GM23338 (cell line): ENCODE data around the gene PAM. TPM values are rescaled to one million over a fixed set of nuclear protein-coding genes. Genes with fewer than 3 reads are reported as not detected.

Experiments used
- ATAC-seq: fragments of 200-7000 bp; cut with Tn5 transposase; 3 replicates; pipeline ENCODE4 v1.9.1; 2020
- DNase-seq: peaks from one replicate; pipeline ENCODE4 v3.0.0-alpha.2; 2015; ENCODE audit warnings: low spot score
- H2AFZ ChIP-seq: fragments of 200-600 bp; sonication (generic); 2 replicates; pipeline ENCODE4 v1.8.0; 2016; ENCODE audit warnings: antibody characterized with exemption, mild to moderate bottlenecking, moderate library complexity
- H3F3A ChIP-seq: fragments of 200-600 bp; sonication (generic); replicated peaks from 2 replicates; pipeline ENCODE4 v1.8.0; 2017; ENCODE audit warnings: antibody characterized with exemption, mixed run types, low read depth
- H3K27ac ChIP-seq: fragments of 200-600 bp; sonication (generic); 2 replicates; pipeline ENCODE4 v1.6.1; 2016; ENCODE audit warnings: low read depth
- H3K27me3 ChIP-seq: fragments of 200-600 bp; sonication (generic); 2 replicates; pipeline ENCODE4 v1.8.0; 2016; ENCODE audit warnings: mild to moderate bottlenecking, mixed run types, moderate library complexity; ENCODE audit not compliant: insufficient read depth
- H3K36me3 ChIP-seq: fragments of 200-600 bp; sonication (generic); 2 replicates; pipeline ENCODE4 v1.8.0; 2016; ENCODE audit warnings: mild to moderate bottlenecking; ENCODE audit not compliant: insufficient read depth
- H3K4me1 ChIP-seq: fragments of 200-600 bp; sonication (generic); 2 replicates; pipeline ENCODE4 v1.8.0; 2016; ENCODE audit warnings: mild to moderate bottlenecking, moderate library complexity; ENCODE audit not compliant: insufficient read depth
- H3K4me2 ChIP-seq: fragments of 200-600 bp; sonication (generic); 2 replicates; pipeline ENCODE4 v1.7.1; 2017; ENCODE audit warnings: mixed run types
- H3K4me3 ChIP-seq: fragments of 200-600 bp; sonication (generic); 2 replicates; pipeline ENCODE4 v1.6.1; 2016; ENCODE audit warnings: mixed run types
- H3K79me2 ChIP-seq: fragments of 200-600 bp; sonication (generic); replicated peaks from 2 replicates; pipeline ENCODE4 v1.8.0; 2017; ENCODE audit warnings: mild to moderate bottlenecking; ENCODE audit not compliant: insufficient read depth
- H3K9me2 ChIP-seq: fragments of 200-600 bp; sonication (generic); 2 replicates; pipeline ENCODE4 v1.8.0; 2017; ENCODE audit not compliant: insufficient read depth
- H4K20me1 ChIP-seq: fragments of 200-600 bp; sonication (generic); replicated peaks from 2 replicates; pipeline ENCODE4 v1.8.0; 2017; ENCODE audit warnings: mild to moderate bottlenecking; ENCODE audit not compliant: insufficient read depth
- H3K27ac Mint-ChIP-seq: 2 replicates; pipeline ENCODE4 v1.8.0; 2020; ENCODE audit warnings: inconsistent platforms, mild to moderate bottlenecking, moderate library complexity, mixed read lengths
- H3K27me3 Mint-ChIP-seq: 3 replicates; pipeline ENCODE4 v1.8.0; 2022; ENCODE audit warnings: low read depth, mild to moderate bottlenecking, moderate library complexity, mixed read lengths, inconsistent platforms; ENCODE audit not compliant: insufficient read depth, poor library complexity
- H3K36me3 Mint-ChIP-seq: 3 replicates; pipeline ENCODE4 v1.8.0; 2021; ENCODE audit warnings: low read depth, mild to moderate bottlenecking, inconsistent platforms, moderate library complexity, mixed read lengths
- H3K4me1 Mint-ChIP-seq: 3 replicates; pipeline ENCODE4 v1.8.0; 2020; ENCODE audit warnings: mild to moderate bottlenecking, inconsistent platforms, mixed read lengths
- H3K4me3 Mint-ChIP-seq: 3 replicates; pipeline ENCODE4 v1.8.0; 2021; ENCODE audit warnings: moderate library complexity, mild to moderate bottlenecking, inconsistent platforms, mixed read lengths
- H3K9me3 Mint-ChIP-seq: 3 replicates; pipeline ENCODE4 v1.8.0; 2020; ENCODE audit warnings: moderate library complexity, mild to moderate bottlenecking, inconsistent platforms, mixed read lengths
- CREB1 ChIP-seq: fragments of 250-450 bp; sonication (Bioruptor Pico); IDR thresholded peaks from 2 replicates; pipeline ENCODE4 v1.5.0; 2020; ENCODE audit warnings: low read depth, mild to moderate bottlenecking, moderate library complexity
- CTCF ChIP-seq, 2 experiments: fragments of 200-600 bp in 1 of 2; sonication (generic) in 1 of 2; conservative IDR thresholded peaks; 2 replicates each; pipeline versions ENCODE4 v1.5.1 to v1.6.1; 2016 to 2017; ENCODE audit warnings: antibody characterized with exemption in 2 of 2, low read depth in 2 of 2, mild to moderate bottlenecking in 2 of 2, moderate library complexity in 1 of 2
- ETS1 ChIP-seq: IDR thresholded peaks from 2 replicates; pipeline ENCODE4 v1.6.1; 2016; ENCODE audit warnings: antibody characterized with exemption
- EZH2 ChIP-seq: fragments of 200-600 bp; sonication (generic); IDR thresholded peaks from one replicate; pipeline ENCODE4 v1.8.0; 2017; ENCODE audit warnings: antibody characterized with exemption, mild to moderate bottlenecking, low read depth; ENCODE audit not compliant: unreplicated experiment
- EZH2phosphoT487 ChIP-seq: fragments of 200-600 bp; sonication (generic); IDR thresholded peaks from one replicate; pipeline ENCODE4 v1.8.1; 2018; ENCODE audit warnings: antibody characterized with exemption; ENCODE audit not compliant: unreplicated experiment
- JUNB ChIP-seq: IDR thresholded peaks from one replicate; pipeline ENCODE4 v1.6.1; 2016; ENCODE audit warnings: antibody characterized with exemption; ENCODE audit not compliant: unreplicated experiment
- NANOG ChIP-seq: IDR thresholded peaks from 2 replicates; pipeline ENCODE4 v1.6.1; 2016; ENCODE audit warnings: antibody characterized with exemption, borderline replicate concordance
- POLR2AphosphoS5 ChIP-seq: IDR thresholded peaks from 2 replicates; pipeline ENCODE4 v1.6.1; 2016; ENCODE audit warnings: antibody characterized with exemption, low read depth
- REST ChIP-seq: IDR thresholded peaks from one replicate; pipeline ENCODE4 v1.6.1; 2018; ENCODE audit warnings: antibody characterized with exemption; ENCODE audit not compliant: unreplicated experiment
- STAT1 ChIP-seq: IDR thresholded peaks from one replicate; pipeline ENCODE4 v1.6.1; 2016; ENCODE audit warnings: antibody characterized with exemption; ENCODE audit not compliant: unreplicated experiment
- ZNF114 ChIP-seq: fragments of 250-450 bp; sonication (Bioruptor Pico); IDR thresholded peaks from 2 replicates; pipeline ENCODE4 v1.5.0; 2020; ENCODE audit warnings: mild to moderate bottlenecking, moderate library complexity
- ZNF331 ChIP-seq: fragments of 250-450 bp; sonication (Bioruptor Pico); IDR thresholded peaks from 2 replicates; pipeline ENCODE4 v1.5.0; 2020; ENCODE audit warnings: low read depth, mild to moderate bottlenecking, moderate library complexity
- polyA plus RNA-seq: library from polyadenylated mRNA; unstranded; fragments of >200 nt; fragmentation: Nextera tagmentation; extraction: Ambion mirVana; gene quantifications from 2 replicates; pipeline ENCODE4 v1.2.1, GENCODE V29; 2016
- total RNA-seq: library from RNA; depleted of rRNA; stranded (reverse); fragments of >200 nt; shearing (Covaris generic); gene quantifications from 2 replicates; pipeline ENCODE4 v1.2.3, GENCODE V29; 2014
- TF ChIP-seq, protein P1 (sequence below): fragments of 250-450 bp; sonication (Bioruptor Pico); IDR thresholded peaks from 2 replicates; pipeline ENCODE4 v1.5.0; 2020; ENCODE audit warnings: mild to moderate bottlenecking, moderate library complexity

The PAM gene
- total and polyA plus RNA-seq, 2 experiments from 2014 or later: 33.9 to 79.4 TPM

DNA sequence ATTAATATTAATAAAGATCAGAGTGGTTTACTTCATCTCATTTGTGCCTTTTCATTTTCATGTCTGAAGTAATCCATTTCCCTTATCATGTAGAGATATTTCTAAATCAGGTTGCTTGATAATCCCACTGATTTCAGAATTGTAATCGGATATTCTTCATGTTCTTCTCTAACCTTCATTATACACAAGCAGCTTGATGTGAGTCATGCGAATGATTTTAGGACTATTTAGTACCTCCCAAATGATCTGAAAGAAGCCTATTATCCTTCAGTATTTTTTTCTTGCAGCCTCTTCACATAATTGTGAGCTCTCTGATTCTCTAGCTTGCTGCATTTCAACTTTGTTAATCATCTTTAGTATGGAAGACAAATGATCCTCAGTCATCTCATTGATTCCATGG lies 182.8 kb downstream of the PAM start (continued):
- no peak for TF ChIP-seq ZNF114 (CRISPR knock-in tag)
- no peak for TF ChIP-seq CREB1 (CRISPR knock-in tag)
- TF ChIP-seq STAT1: no peak

DNA sequence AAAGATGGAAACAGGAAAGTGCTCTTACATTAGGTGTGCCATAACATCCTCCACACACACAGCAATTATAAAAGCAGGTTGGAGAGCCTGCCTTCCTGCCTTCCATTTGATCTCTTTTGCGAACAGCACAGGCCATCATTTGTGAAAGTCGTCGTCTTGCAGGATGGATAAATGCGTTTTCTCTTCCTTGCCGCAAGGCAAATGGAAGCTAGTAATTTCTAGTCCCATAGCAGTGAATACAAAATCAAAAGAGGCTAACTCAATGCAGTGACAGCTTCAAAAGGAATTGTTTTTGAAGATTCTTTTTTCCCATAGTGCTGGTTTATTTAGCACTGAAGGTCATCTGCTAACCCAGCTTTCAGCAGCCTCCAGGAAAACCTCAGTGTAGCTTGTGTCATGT lies 186.0 kb downstream of the PAM start:
- H3K36me3 ChIP-seq: no peaks in the 10 kb centered on the region
- H3K27ac ChIP-seq: no peak overlapping the region
- Mint-ChIP-seq H3K4me1 (peaks cover 5% of the 10 kb centered on the region; the same call in 2 of the 3 replicates), H3K4me3 (no peak overlapping the region), H3K36me3 (no peaks in the 10 kb centered on the region), H3K27me3 (no peaks in the 10 kb centered on the region), H3K9me3 (no peaks in the 10 kb centered on the region), H3K27ac (no peak overlapping the region; the same call in 1 of the 2 replicates)
- no peaks in the 10 kb centered on the region for H3K79me2 ChIP-seq
- no peak for TF ChIP-seq ETS1
- TF ChIP-seq POLR2AphosphoS5: no peak
- no peak for TF ChIP-seq CTCF (conservative IDR thresholded peaks at IDR 0.05; ENCODE audit: low read depth in 2 of 2)
- TF ChIP-seq REST: no peak
- no peak for TF ChIP-seq ZNF331 (CRISPR knock-in tag)
- TF ChIP-seq STAT1: no peak
- TF ChIP-seq, protein P1, sequence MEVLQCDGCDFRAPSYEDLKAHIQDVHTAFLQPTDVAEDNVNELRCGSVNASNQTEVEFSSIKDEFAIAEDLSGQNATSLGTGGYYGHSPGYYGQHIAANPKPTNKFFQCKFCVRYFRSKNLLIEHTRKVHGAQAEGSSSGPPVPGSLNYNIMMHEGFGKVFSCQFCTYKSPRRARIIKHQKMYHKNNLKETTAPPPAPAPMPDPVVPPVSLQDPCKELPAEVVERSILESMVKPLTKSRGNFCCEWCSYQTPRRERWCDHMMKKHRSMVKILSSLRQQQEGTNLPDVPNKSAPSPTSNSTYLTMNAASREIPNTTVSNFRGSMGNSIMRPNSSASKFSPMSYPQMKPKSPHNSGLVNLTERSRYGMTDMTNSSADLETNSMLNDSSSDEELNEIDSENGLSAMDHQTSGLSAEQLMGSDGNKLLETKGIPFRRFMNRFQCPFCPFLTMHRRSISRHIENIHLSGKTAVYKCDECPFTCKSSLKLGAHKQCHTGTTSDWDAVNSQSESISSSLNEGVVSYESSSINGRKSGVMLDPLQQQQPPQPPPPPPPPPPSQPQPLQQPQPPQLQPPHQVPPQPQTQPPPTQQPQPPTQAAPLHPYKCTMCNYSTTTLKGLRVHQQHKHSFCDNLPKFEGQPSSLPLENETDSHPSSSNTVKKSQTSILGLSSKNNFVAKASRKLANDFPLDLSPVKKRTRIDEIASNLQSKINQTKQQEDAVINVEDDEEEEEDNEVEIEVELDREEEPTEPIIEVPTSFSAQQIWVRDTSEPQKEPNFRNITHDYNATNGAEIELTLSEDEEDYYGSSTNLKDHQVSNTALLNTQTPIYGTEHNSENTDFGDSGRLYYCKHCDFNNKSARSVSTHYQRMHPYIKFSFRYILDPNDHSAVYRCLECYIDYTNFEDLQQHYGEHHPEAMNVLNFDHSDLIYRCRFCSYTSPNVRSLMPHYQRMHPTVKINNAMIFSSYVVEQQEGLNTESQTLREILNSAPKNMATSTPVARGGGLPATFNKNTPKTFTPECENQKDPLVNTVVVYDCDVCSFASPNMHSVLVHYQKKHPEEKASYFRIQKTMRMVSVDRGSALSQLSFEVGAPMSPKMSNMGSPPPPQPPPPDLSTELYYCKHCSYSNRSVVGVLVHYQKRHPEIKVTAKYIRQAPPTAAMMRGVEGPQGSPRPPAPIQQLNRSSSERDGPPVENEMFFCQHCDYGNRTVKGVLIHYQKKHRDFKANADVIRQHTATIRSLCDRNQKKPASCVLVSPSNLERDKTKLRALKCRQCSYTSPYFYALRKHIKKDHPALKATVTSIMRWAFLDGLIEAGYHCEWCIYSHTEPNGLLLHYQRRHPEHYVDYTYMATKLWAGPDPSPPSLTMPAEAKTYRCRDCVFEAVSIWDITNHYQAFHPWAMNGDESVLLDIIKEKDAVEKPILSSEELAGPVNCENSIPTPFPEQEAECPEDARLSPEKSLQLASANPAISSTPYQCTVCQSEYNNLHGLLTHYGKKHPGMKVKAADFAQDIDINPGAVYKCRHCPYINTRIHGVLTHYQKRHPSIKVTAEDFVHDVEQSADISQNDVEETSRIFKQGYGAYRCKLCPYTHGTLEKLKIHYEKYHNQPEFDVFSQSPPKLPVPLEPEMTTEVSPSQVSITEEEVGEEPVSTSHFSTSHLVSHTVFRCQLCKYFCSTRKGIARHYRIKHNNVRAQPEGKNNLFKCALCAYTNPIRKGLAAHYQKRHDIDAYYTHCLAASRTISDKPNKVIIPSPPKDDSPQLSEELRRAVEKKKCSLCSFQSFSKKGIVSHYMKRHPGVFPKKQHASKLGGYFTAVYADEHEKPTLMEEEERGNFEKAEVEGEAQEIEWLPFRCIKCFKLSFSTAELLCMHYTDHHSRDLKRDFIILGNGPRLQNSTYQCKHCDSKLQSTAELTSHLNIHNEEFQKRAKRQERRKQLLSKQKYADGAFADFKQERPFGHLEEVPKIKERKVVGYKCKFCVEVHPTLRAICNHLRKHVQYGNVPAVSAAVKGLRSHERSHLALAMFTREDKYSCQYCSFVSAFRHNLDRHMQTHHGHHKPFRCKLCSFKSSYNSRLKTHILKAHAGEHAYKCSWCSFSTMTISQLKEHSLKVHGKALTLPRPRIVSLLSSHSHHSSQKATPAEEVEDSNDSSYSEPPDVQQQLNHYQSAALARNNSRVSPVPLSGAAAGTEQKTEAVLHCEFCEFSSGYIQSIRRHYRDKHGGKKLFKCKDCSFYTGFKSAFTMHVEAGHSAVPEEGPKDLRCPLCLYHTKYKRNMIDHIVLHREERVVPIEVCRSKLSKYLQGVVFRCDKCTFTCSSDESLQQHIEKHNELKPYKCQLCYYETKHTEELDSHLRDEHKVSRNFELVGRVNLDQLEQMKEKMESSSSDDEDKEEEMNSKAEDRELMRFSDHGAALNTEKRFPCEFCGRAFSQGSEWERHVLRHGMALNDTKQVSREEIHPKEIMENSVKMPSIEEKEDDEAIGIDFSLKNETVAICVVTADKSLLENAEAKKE (CRISPR knock-in tag): no peak
- no peak for TF ChIP-seq CREB1 (CRISPR knock-in tag)
- no peak for TF ChIP-seq EZH2phosphoT487
- no peak for TF ChIP-seq JUNB
- TF ChIP-seq NANOG: no peak
- no peak for TF ChIP-seq ZNF114 (CRISPR knock-in tag)
- no peak for TF ChIP-seq EZH2
- ATAC-seq: no peak
- no peaks in the 10 kb centered on the region for H3K9me2 ChIP-seq
- H3F3A ChIP-seq: no peaks in the 10 kb centered on the region
- H3K4me3 ChIP-seq: no peak overlapping the region
- DNase-seq: no peak
- no peak overlapping the region for H3K4me2 ChIP-seq
- no peak overlapping the region for H2AFZ ChIP-seq
- H4K20me1 ChIP-seq: no peaks in the 10 kb centered on the region
- no peaks in the 10 kb centered on the region for H3K4me1 ChIP-seq
- H3K27me3 ChIP-seq: no peaks in the 10 kb centered on the region
